Lower lobe of right lung (tissue), 2 donors: ENCODE data around the gene PDGFC. TPM values are rescaled to one million over a fixed set of nuclear protein-coding genes. Genes with fewer than 3 reads are reported as not detected.

Experiments used
- ATAC-seq, 2 donors: fragments of 200-7000 bp; cut with Tn5 transposase; one replicate each; pipeline ENCODE4 v1.9.1; 2020 to 2022; ENCODE audit warnings: mild to moderate bottlenecking in 2 of 2, moderate library complexity in 2 of 2
- DNase-seq: peaks from one replicate; pipeline ENCODE4 v3.0.0-alpha.2; 2020
- H3K27ac ChIP-seq: fragments of 200-600 bp; one replicate; pipeline ENCODE4 v1.8.0; 2022
- H3K27me3 ChIP-seq: fragments of 200-600 bp; one replicate; pipeline ENCODE4 v1.8.0; 2022; ENCODE audit warnings: low read depth
- H3K36me3 ChIP-seq: fragments of 200-600 bp; one replicate; pipeline ENCODE4 v1.8.0; 2022; ENCODE audit warnings: mild to moderate bottlenecking
- H3K4me1 ChIP-seq: fragments of 200-600 bp; one replicate; pipeline ENCODE4 v1.8.0; 2022
- H3K4me3 ChIP-seq: fragments of 200-600 bp; one replicate; pipeline ENCODE4 v1.8.0; 2022; ENCODE audit warnings: mild to moderate bottlenecking
- H3K9me3 ChIP-seq: fragments of 200-600 bp; one replicate; pipeline ENCODE4 v1.8.0; 2022
- intact Hi-C: fragments of 100-400 bp; cut with DNase I; formaldehyde crosslinking; loops from one replicate; pipeline ENCODE4 v1.11.0; 2022
- total RNA-seq: library from RNA; stranded (reverse); fragmentation: NEBNext Ultra II Directional; extraction: Animal tissue kit (Norgen Biotek cat#: 25700); gene quantifications from one replicate; pipeline ENCODE4 v1.2.1, GENCODE V29; 2021
- TF ChIP-seq, protein P1 (sequence below): fragments of 200-600 bp; IDR thresholded peaks from one replicate; pipeline ENCODE4 v1.8.0; 2022; ENCODE audit warnings: antibody characterized with exemption, mild to moderate bottlenecking
- donor health status: DM: no; HTN: yes; CAD: no; lungs with severe emphysema.

The PDGFC gene
- total RNA-seq, 1 donor from 2014 or later, result 30.6 TPM

DNA sequence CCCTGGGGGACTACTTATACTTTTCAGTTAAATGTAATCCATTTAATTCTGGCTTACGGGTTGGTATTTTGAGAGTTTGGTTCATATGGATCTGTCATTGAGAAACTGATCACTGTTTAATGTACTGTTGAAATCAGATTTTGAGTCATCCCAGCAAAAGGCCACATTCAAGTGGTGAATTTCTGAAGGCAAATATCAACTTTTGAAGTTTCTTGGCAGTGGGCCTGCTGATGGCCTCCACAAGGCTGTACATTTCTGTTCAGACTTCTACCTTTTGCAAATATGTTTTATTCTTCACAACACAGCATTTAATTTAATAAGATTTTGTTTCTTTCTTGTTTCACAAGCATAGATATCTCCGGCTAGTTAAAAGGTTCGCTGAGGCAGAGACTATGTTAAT lies 138.7 kb downstream of the PDGFC start:
- intact Hi-C loops, result no loop called here
- H3K27ac ChIP-seq, result no peak overlapping the region
- TF ChIP-seq, protein P1, sequence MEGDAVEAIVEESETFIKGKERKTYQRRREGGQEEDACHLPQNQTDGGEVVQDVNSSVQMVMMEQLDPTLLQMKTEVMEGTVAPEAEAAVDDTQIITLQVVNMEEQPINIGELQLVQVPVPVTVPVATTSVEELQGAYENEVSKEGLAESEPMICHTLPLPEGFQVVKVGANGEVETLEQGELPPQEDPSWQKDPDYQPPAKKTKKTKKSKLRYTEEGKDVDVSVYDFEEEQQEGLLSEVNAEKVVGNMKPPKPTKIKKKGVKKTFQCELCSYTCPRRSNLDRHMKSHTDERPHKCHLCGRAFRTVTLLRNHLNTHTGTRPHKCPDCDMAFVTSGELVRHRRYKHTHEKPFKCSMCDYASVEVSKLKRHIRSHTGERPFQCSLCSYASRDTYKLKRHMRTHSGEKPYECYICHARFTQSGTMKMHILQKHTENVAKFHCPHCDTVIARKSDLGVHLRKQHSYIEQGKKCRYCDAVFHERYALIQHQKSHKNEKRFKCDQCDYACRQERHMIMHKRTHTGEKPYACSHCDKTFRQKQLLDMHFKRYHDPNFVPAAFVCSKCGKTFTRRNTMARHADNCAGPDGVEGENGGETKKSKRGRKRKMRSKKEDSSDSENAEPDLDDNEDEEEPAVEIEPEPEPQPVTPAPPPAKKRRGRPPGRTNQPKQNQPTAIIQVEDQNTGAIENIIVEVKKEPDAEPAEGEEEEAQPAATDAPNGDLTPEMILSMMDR, result no peak
- no peaks in the 10 kb centered on the region for H3K4me1 ChIP-seq
- ATAC-seq, result no peak
- no peaks in the 10 kb centered on the region for H3K27me3 ChIP-seq
- peaks cover 2% of the 10 kb centered on the region for H3K9me3 ChIP-seq
- H3K4me3 ChIP-seq, result no peak overlapping the region
- no peaks in the 10 kb centered on the region for H3K36me3 ChIP-seq
- no peak for DNase-seq

DNA sequence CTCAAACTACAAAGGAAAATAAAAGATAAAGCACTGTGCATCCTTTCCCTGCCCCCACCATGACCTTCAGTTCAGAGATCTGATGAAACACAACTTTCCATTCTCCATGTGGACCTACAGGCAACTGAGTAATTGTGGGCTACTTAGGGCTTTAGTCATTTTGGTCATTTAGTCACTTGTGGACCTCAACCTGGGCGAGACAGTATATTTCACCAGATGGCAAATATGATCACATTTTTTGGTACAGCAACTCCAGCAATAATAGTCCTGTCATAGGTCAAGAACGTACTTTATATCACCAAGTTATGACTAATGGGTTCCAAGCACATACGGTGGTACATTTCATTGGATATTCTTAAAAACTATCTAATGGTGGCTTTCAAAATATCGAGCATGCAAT lies 141.2 kb downstream of the PDGFC start:
- intact Hi-C loops, result no loop called here
- TF ChIP-seq, protein P1, result no peak
- Histone ChIP-seq H3K27me3 (no peaks in the 10 kb centered on the region), H3K36me3 (no peaks in the 10 kb centered on the region), H3K9me3 (no peaks in the 10 kb centered on the region), H3K27ac (no peak overlapping the region), H3K4me3 (no peak overlapping the region), H3K4me1 (no peaks in the 10 kb centered on the region)
- no peak for DNase-seq
- no peak for ATAC-seq

DNA sequence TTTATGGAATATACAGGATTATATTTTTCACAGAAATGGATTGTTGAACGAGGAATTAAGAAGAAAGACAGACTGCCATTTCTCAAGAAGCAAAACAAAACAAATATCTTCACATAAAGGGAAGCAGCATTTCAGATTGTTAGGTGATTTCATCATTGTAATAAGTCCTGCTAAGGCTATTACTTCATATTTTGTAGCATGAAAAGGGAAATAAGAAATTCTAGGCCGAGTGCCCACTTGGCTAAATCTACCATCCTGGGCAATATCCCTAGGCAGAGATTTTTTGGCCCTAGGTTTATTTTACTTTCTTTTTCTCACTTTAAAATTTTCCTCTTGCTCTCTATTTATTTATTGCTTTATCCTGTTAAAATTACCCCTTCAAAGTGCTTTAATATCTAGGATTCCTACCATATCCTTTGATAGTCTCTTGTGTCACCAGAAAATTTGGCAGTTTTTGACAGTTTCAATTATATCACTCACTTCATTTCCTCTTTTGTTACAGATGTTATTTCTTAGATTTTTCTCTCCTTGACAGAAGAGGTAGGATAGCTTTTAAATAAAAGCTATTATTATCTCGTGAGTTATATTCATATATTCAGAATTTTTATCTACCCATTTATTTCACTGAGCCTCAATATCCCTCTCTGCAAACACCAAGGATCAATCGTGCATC lies 142.3 kb downstream of the PDGFC start:
- H3K27ac ChIP-seq, result peak overlapping the region; percentile 2
- TF ChIP-seq, protein P1, result no peak
- DNase-seq (no peak), ATAC-seq (peak in 1 of 2 donors; percentile 71)
- H3K27me3 ChIP-seq, result no peaks in the 10 kb centered on the region
- H3K36me3 ChIP-seq, result no peaks in the 10 kb centered on the region
- no peak overlapping the region for H3K4me3 ChIP-seq
- H3K4me1 ChIP-seq, result no peaks in the 10 kb centered on the region
- intact Hi-C loops, result no loop called here
- no peaks in the 10 kb centered on the region for H3K9me3 ChIP-seq

DNA sequence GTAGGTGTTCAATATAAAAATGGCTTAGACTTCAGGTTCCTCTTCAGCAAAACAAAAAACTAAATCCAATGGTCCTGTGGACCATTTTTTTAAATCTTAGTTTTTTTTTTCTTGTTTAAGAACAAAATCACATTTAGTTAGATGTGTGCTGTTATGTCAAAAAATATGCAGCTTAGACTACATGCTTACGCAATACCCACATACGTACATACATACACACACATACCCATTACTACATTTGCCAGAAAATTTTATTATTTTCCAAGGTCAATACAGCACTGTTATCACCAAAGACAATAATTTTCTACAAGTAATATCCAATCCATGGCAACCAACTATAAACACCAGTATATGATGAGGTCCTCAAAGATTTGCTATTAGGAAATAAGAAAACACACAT lies 144.1 kb downstream of the PDGFC start:
- intact Hi-C loops, result no loop called here
- H3K9me3 ChIP-seq, result no peaks in the 10 kb centered on the region
- no peaks in the 10 kb centered on the region for H3K27me3 ChIP-seq
- ATAC-seq (no peak), DNase-seq (no peak)
- no peaks in the 10 kb centered on the region for H3K36me3 ChIP-seq
- TF ChIP-seq, protein P1, result no peak
- no peaks in the 10 kb centered on the region for H3K4me1 ChIP-seq
- H3K4me3 ChIP-seq, result no peak overlapping the region
- H3K27ac ChIP-seq, result no peak overlapping the region

DNA sequence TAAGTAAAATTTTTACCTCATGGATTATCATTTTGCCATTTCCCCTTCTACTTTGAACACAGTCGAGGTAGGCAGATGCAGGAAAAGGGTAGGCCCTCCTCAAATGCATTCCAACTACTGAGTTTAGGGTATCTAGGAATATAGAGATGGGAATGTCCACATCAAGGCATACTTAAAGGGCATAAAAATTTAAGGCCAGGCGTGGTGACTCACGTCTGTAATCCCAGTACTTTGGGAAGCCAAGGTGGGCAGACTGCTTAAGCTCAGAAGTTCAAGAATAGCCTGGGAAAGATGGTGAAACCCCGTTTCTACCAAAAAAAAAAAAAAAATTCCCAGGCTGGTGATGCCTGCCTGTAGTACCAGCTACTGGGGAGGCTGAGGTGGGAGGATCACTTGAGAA lies 146.5 kb downstream of the PDGFC start:
- ATAC-seq (no peak), DNase-seq (no peak)
- H3K9me3 ChIP-seq, result no peaks in the 10 kb centered on the region
- no peak overlapping the region for H3K27ac ChIP-seq
- H3K27me3 ChIP-seq, result no peaks in the 10 kb centered on the region
- no peaks in the 10 kb centered on the region for H3K36me3 ChIP-seq
- TF ChIP-seq, protein P1, result no peak
- H3K4me1 ChIP-seq, result no peaks in the 10 kb centered on the region
- no peak overlapping the region for H3K4me3 ChIP-seq
- intact Hi-C loops, result no loop called here
